H1 (cell line): ENCODE results near the gene PIAS4. TPM values are rescaled to one million over a fixed set of nuclear protein-coding genes. Genes with fewer than 3 reads are reported as not detected.

Source experiments
- CTCF ChIA-PET: fragments of 300-600 bp; sonication (Branson Sonifier 250); formaldehyde crosslinking; loops from one replicate; lab custom pipeline; 2021; ENCODE audit not compliant: partially characterized antibody; lab: Charles Lee
- POLR2A ChIA-PET: fragments of 300-600 bp; sonication (Branson Sonifier 250); formaldehyde crosslinking; loops from one replicate; lab custom pipeline; 2021; ENCODE audit warnings: inconsistent platforms; ENCODE audit not compliant: partially characterized antibody; lab: Charles Lee
- DNase-seq, 2 experiments: peaks; one replicate each; pipeline versions ENCODE4 v3.0.0 to v3.0.0-alpha.2; 2010 to 2022; ENCODE audit warnings: low spot score in 2 of 2, low read depth in 1 of 2, mixed read lengths in 1 of 2
- FAIRE-seq: peaks from 2 replicates; lab custom pipeline; 2011; peaks lifted over from hg19 to GRCh38; lab: Jason Lieb, UNC
- H2AFZ ChIP-seq: 2 replicates; pipeline ENCODE4 v1.8.1; 2012; ENCODE audit warnings: low read length, inconsistent platforms
- H2AK5ac ChIP-seq: 2 replicates; pipeline ENCODE4 v1.6.1; 2013; ENCODE audit warnings: low read depth, low read length
- H2BK120ac ChIP-seq: replicated peaks from 2 replicates; pipeline ENCODE3; 2013; ENCODE audit warnings: low read depth, low read length, inconsistent platforms
- H2BK12ac ChIP-seq: 2 replicates; pipeline ENCODE4 v1.6.1; 2013; ENCODE audit warnings: low read depth, low read length
- H2BK15ac ChIP-seq: 2 replicates; pipeline ENCODE4 v1.6.1; 2013; ENCODE audit warnings: low read length
- H2BK20ac ChIP-seq: 2 replicates; pipeline ENCODE4 v1.6.1; 2013; ENCODE audit warnings: low read length
- H2BK5ac ChIP-seq: 2 replicates; pipeline ENCODE4 v1.6.1; 2013; ENCODE audit warnings: low read depth, low read length
- H3K14ac ChIP-seq: 2 replicates; pipeline ENCODE4 v1.6.1; 2013; ENCODE audit warnings: inconsistent platforms; ENCODE audit not compliant: insufficient read length
- H3K18ac ChIP-seq: 2 replicates; pipeline ENCODE4 v1.6.1; 2013; ENCODE audit warnings: low read length; ENCODE audit errors: extremely low read depth
- H3K23ac ChIP-seq: 2 replicates; pipeline ENCODE4 v1.6.1; 2013; ENCODE audit warnings: inconsistent platforms; ENCODE audit not compliant: insufficient read length
- H3K23me2 ChIP-seq: 2 replicates; pipeline ENCODE4 v1.6.1; 2013; ENCODE audit warnings: low read depth, low read length
- H3K27ac ChIP-seq: 2 replicates; pipeline ENCODE4 v1.6.1; 2011; ENCODE audit warnings: low read depth, low read length, inconsistent platforms
- H3K27me3 ChIP-seq, 4 experiments: replicated peaks in 1 of 4; 1 replicate in 1 of 4; 2 replicates in 3 of 4; pipeline versions ENCODE4 v1.6.1 to v1.8.1; 2011 to 2013; ENCODE audit warnings: low read length in 3 of 4, mild to moderate bottlenecking in 3 of 4, inconsistent platforms in 2 of 4, mixed read lengths in 2 of 4, moderate library complexity in 1 of 4; ENCODE audit not compliant: control insufficient read depth in 3 of 4, insufficient read depth in 3 of 4; ENCODE audit errors: extremely low read depth in 1 of 4
- H3K36me3 ChIP-seq, 4 experiments: 2 replicates each; pipeline versions ENCODE4 v1.6.1 to v1.8.1; 2011 to 2013; ENCODE audit warnings: mild to moderate bottlenecking in 4 of 4, low read length in 3 of 4, moderate library complexity in 2 of 4, control low read depth in 1 of 4, inconsistent platforms in 1 of 4; ENCODE audit not compliant: insufficient read depth in 4 of 4, control insufficient read depth in 2 of 4
- H3K4ac ChIP-seq: replicated peaks from 2 replicates; pipeline ENCODE3; 2013; ENCODE audit warnings: low read length, low read depth, mixed read lengths, inconsistent platforms; ENCODE audit not compliant: insufficient read length
- H3K4me1 ChIP-seq, 4 experiments: replicated peaks in 1 of 4; 1 replicate in 1 of 4; 2 replicates in 3 of 4; pipeline versions ENCODE4 v1.6.1 to v1.8.1; 2011 to 2013; ENCODE audit warnings: low read length in 3 of 4, inconsistent platforms in 2 of 4, mixed read lengths in 1 of 4; ENCODE audit not compliant: insufficient read depth in 4 of 4, control insufficient read depth in 3 of 4
- H3K4me2 ChIP-seq, 2 experiments: 2 replicates each; pipeline versions ENCODE4 v1.6.1 to v1.8.1; 2011 to 2013; ENCODE audit warnings: low read depth in 2 of 2, low read length in 2 of 2, control low read depth in 1 of 2, inconsistent platforms in 1 of 2, mild to moderate bottlenecking in 1 of 2; ENCODE audit not compliant: insufficient read depth in 1 of 2
- H3K4me3 ChIP-seq, 4 experiments: fragments of 200-600, 300-600 bp in 1 of 4; sonication (generic), shearing (Covaris generic), sonication (Bioruptor Twin) in 1 of 4; 2 replicates each; pipeline versions ENCODE4 v1.5.1 to v1.8.1; 2011 to 2016; ENCODE audit warnings: low read length in 4 of 4, low read depth in 3 of 4, control low read depth in 2 of 4, inconsistent platforms in 2 of 4, mild to moderate bottlenecking in 2 of 4, mixed read lengths in 1 of 4, moderate library complexity in 1 of 4; ENCODE audit not compliant: insufficient read depth in 2 of 4; ENCODE audit errors: extremely low read depth in 1 of 4
- H3K56ac ChIP-seq: replicated peaks from 2 replicates; pipeline ENCODE3; 2013; ENCODE audit warnings: low read depth, mild to moderate bottlenecking, mixed read lengths, low read length, inconsistent platforms; ENCODE audit not compliant: insufficient read length
- H3K79me1 ChIP-seq: 2 replicates; pipeline ENCODE4 v1.6.1; 2013; ENCODE audit warnings: low read depth, low read length, control low read depth
- H3K79me2 ChIP-seq, 2 experiments: 2 replicates each; pipeline versions ENCODE4 v1.6.1 to v1.8.1; 2012 to 2013; ENCODE audit warnings: low read length in 2 of 2, mild to moderate bottlenecking in 2 of 2, inconsistent platforms in 1 of 2; ENCODE audit not compliant: insufficient read depth in 2 of 2, control insufficient read depth in 1 of 2
- H3K9ac ChIP-seq, 4 experiments: replicated peaks in 1 of 4; 1 replicate in 1 of 4; 2 replicates in 3 of 4; pipeline versions ENCODE4 v1.6.1 to v1.8.1; 2011 to 2013; ENCODE audit warnings: low read depth in 3 of 4, low read length in 3 of 4, control low read depth in 2 of 4, mild to moderate bottlenecking in 2 of 4, moderate library complexity in 2 of 4, inconsistent platforms in 1 of 4; ENCODE audit errors: extremely low read depth in 1 of 4
- H3K9me3 ChIP-seq, 2 experiments: 2 replicates each; pipeline versions ENCODE4 v1.6.1 to v1.8.1; 2012 to 2013; ENCODE audit warnings: mild to moderate bottlenecking in 2 of 2, moderate library complexity in 2 of 2, control low read depth in 1 of 2, inconsistent platforms in 1 of 2, low read depth in 1 of 2, low read length in 1 of 2, mixed read lengths in 1 of 2; ENCODE audit not compliant: insufficient read depth in 2 of 2
- H4K20me1 ChIP-seq, 2 experiments: replicated peaks in 1 of 2; 2 replicates each; pipeline versions ENCODE3 to v1.8.1; 2011 to 2013; ENCODE audit warnings: inconsistent platforms in 2 of 2, low read length in 2 of 2, mild to moderate bottlenecking in 1 of 2; ENCODE audit not compliant: insufficient read depth in 2 of 2, control insufficient read depth in 1 of 2
- H4K5ac ChIP-seq: 2 replicates; pipeline ENCODE4 v1.6.1; 2013; ENCODE audit warnings: low read length, low read depth, mixed read lengths, inconsistent platforms; ENCODE audit not compliant: insufficient read length
- H4K8ac ChIP-seq: 2 replicates; pipeline ENCODE4 v1.8.0; 2013; ENCODE audit warnings: mild to moderate bottlenecking, moderate library complexity, low read length, inconsistent platforms; ENCODE audit not compliant: insufficient read depth; ENCODE audit errors: extremely low read depth
- H4K91ac ChIP-seq: replicated peaks from 2 replicates; pipeline ENCODE3; 2013; ENCODE audit warnings: low read length, mixed read lengths, inconsistent platforms; ENCODE audit not compliant: insufficient read length
- CBX5 ChIP-seq: fragments of 300-800, 300-1000 bp; sonication (generic); IDR thresholded peaks from 2 replicates; pipeline ENCODE4 v1.7.1; 2016; ENCODE audit warnings: antibody characterized with exemption, low read length, low read depth
- CEBPB ChIP-seq: IDR thresholded peaks from 2 replicates; pipeline ENCODE4 v1.6.1; 2012; ENCODE audit warnings: low read depth, low read length
- CHD2 ChIP-seq: IDR thresholded peaks from 2 replicates; pipeline ENCODE4 v1.6.1; 2012; ENCODE audit warnings: low read length, improper control_type of control experiment
- EGR1 ChIP-seq: IDR thresholded peaks from 2 replicates; pipeline ENCODE4 v1.6.1; 2011; ENCODE audit warnings: low read depth, low read length, borderline replicate concordance
- EZH2 ChIP-seq: fragments of 200-600 bp; sonication (generic); IDR thresholded peaks from 2 replicates; pipeline ENCODE4 v1.7.1; 2012; ENCODE audit warnings: low read depth, mild to moderate bottlenecking, moderate library complexity, low read length, inconsistent platforms; ENCODE audit not compliant: severe bottlenecking
- GTF2F1 ChIP-seq: IDR thresholded peaks from 2 replicates; pipeline ENCODE4 v1.6.1; 2012; ENCODE audit warnings: low read depth, low read length, improper control_type of control experiment, borderline replicate concordance
- KDM1A ChIP-seq: fragments of 200-600, 300-600 bp; sonication (generic); IDR thresholded peaks from 2 replicates; pipeline ENCODE4 v1.7.1; 2016; ENCODE audit warnings: mild to moderate bottlenecking, low read length, borderline replicate concordance
- NANOG ChIP-seq: IDR thresholded peaks from 2 replicates; pipeline ENCODE4 v1.6.1; 2011; ENCODE audit warnings: low read length, low read depth, mild to moderate bottlenecking, inconsistent platforms; ENCODE audit not compliant: insufficient read depth, poor library complexity, severe bottlenecking
- POLR2A ChIP-seq, 2 experiments: IDR thresholded peaks; 1 replicate in 1 of 2; 2 replicates in 1 of 2; pipeline ENCODE4 v1.6.1; 2011; ENCODE audit warnings: low read depth in 2 of 2, low read length in 2 of 2, mild to moderate bottlenecking in 2 of 2; ENCODE audit errors: control extremely low read depth in 1 of 2
- RBBP5 ChIP-seq: IDR thresholded peaks from 2 replicates; pipeline ENCODE4 v1.7.1; 2012; ENCODE audit warnings: low read depth, mild to moderate bottlenecking, inconsistent platforms, low read length, moderate library complexity, borderline replicate concordance
- RNF2 ChIP-seq: fragments of 200-900, 300-1000 bp; sonication (generic); IDR thresholded peaks from 2 replicates; pipeline ENCODE4 v1.7.1; 2016; ENCODE audit warnings: borderline replicate concordance, low read depth, mild to moderate bottlenecking, antibody characterized with exemption, low read length; ENCODE audit not compliant: poor library complexity, severe bottlenecking; ENCODE audit errors: missing control alignments
- WGBS, 2 experiments: shearing (Covaris generic) in 1 of 2; methylation state at CpG; one replicate each; pipeline versions ENCODE4 v1.1.6 to v1.1.7; 2013 to 2015; ENCODE audit warnings: low lambda C conversion rate in 2 of 2, mixed read lengths in 2 of 2, inconsistent platforms in 1 of 2, low coverage in 1 of 2, missing lambda C conversion rate in 1 of 2; ENCODE audit not compliant: insufficient replicate concordance in 2 of 2, insufficient coverage in 1 of 2, insufficient read length in 1 of 2; ENCODE audit errors: extremely low coverage in 1 of 2, missing lambda C conversion rate in 1 of 2; 5-methylcytosine and 5-hydroxymethylcytosine counted together
- polyA plus RNA-seq, 7 experiments: library from polyadenylated mRNA; depleted of rRNA in 3 of 7; stranded (reverse) in 5 of 7; unstranded in 2 of 7; fragments of >200 nt in 5 of 7; fragments of 200-250 nt in 2 of 7; gene quantifications; 1 replicate in 5 of 7; 2 replicates in 1 of 7; 4 replicates in 1 of 7; pipeline versions ENCODE4 v1.2.1 to v1.2.3, GENCODE V29; 2011 to 2013; ENCODE audit warnings: missing spikeins in 2 of 7, mixed read lengths in 2 of 7
- total RNA-seq: library from RNA; stranded (reverse); fragmentation: NEBNext Ultra II Directional; extraction: Animal tissue kit (Norgen Biotek cat#: 25700); gene quantifications from 2 replicates; pipeline ENCODE4 v1.2.1, GENCODE V29; 2021
- TF ChIP-seq, protein P1 (sequence below): IDR thresholded peaks from 2 replicates; pipeline ENCODE4 v1.6.1; 2012; ENCODE audit warnings: low read length, inconsistent platforms

Gene PIAS4
- total and polyA plus RNA-seq, 2 of the 8 experiments (the other 6 are each of a cell fraction or from before 2014, with no cell fraction given): 30.2 to 51.4 TPM

DNA sequence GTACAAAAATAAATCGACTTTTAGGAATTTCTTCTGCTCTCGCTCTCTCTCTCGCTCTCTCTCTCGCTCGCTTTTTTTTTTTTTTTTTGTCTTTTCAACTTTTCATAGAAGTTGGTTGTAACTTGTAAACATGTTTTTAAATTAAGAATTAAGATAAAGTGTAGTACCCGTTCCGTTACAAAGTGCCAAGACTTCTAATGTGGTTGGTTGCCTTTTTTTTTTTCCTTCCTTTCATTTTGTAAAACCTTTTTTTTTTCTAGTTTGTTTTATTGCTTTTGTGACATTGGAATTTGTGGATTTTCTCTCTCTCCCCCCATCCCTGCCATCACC is 38.8 kb downstream of the PIAS4 start:
- Histone ChIP-seq H3K36me3 (peaks cover 0 to 8% (median 4%) of the 10 kb centered on the region in 4 experiments; a peak in 4 of 8 replicates), H4K8ac (no peak overlapping the region; the same call in 1 of the 2 replicates), H4K5ac (no peak overlapping the region), H2BK15ac (no peak overlapping the region), H3K9ac (no peak overlapping the region), H2BK12ac (no peak overlapping the region), H3K27me3 (no peaks in the 10 kb centered on the region), H2AFZ (no peak overlapping the region), H2BK20ac (no peak overlapping the region), H3K4me3 (no peak overlapping the region), H3K56ac (no peak overlapping the region), H3K79me2 (peaks cover 0 to 15% of the 10 kb centered on the region in 2 experiments; a peak in 2 of 4 replicates), H3K4me2 (no peak overlapping the region), H4K91ac (no peak overlapping the region), H3K23me2 (no peaks in the 10 kb centered on the region), H3K9me3 (no peaks in the 10 kb centered on the region), H3K23ac (no peak overlapping the region), H4K20me1 (peaks cover 13 to 16% of the 10 kb centered on the region in 2 experiments), H2BK5ac (no peak overlapping the region), H3K27ac (no peak overlapping the region), H3K14ac (no peak overlapping the region), H3K18ac (no peak overlapping the region), H3K79me1 (peaks cover 21% of the 10 kb centered on the region), H2AK5ac (no peak overlapping the region), H3K4ac (no peak overlapping the region), H2BK120ac (no peak overlapping the region), H3K4me1 (peaks cover 0 to 11% (median 2%) of the 10 kb centered on the region in 4 experiments; a peak in 6 of 7 replicates)
- no peak for DNase-seq
- ChIA-PET CTCF (no interaction called here), POLR2A (interaction anchor here (1.0 kb wide), 1 partner anchor 61 kb away, joined by 4 read pairs; the partner anchor contains the start of gene EEF2)
- no peak for FAIRE-seq
- WGBS, 2 experiments: 84% methylated on average over 7 of the region's 7 CpGs; no CpG with 5 or more reads in 1 of the 2 experiments
- TF ChIP-seq GTF2F1 (no peak), EGR1 (no peak), KDM1A (no peak), NANOG (no peak), CBX5 (no peak), EZH2 (no peak), CHD2 (no peak), RBBP5 (no peak), CEBPB (no peak), POLR2A (IDR thresholded peaks at IDR 0.05; ENCODE audit: control extremely low read depth in 1 of 2, low read depth in 2 of 2, low read length in 2 of 2) (no peak), RNF2 (no peak)
- TF ChIP-seq, protein P1, sequence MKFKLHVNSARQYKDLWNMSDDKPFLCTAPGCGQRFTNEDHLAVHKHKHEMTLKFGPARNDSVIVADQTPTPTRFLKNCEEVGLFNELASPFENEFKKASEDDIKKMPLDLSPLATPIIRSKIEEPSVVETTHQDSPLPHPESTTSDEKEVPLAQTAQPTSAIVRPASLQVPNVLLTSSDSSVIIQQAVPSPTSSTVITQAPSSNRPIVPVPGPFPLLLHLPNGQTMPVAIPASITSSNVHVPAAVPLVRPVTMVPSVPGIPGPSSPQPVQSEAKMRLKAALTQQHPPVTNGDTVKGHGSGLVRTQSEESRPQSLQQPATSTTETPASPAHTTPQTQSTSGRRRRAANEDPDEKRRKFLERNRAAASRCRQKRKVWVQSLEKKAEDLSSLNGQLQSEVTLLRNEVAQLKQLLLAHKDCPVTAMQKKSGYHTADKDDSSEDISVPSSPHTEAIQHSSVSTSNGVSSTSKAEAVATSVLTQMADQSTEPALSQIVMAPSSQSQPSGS: no peak
